Body of pancreas (tissue), 4 donors: ENCODE results near the gene FCHSD2. TPM values are rescaled to one million over a fixed set of nuclear protein-coding genes. Genes with fewer than 3 reads are reported as not detected.
"Not testable (repeated sequence)": the region's sequence is repeated elsewhere in the genome, so short reads cannot be mapped to it uniquely, and the experiment has no call there.

ENCODE experiments used
- ATAC-seq: fragments of 150-250 bp; one replicate; pipeline ENCODE4 v1.9.1; 2016
- DNase-seq, 4 donors: peaks; one replicate each; pipeline ENCODE4 v3.0.0-alpha.2; 2019
- H3K27ac ChIP-seq, 4 donors: fragments of 200-600 bp; sonication (generic); 1 replicate in 3 of 4; 2 replicates in 1 of 4; pipeline versions ENCODE4 v1.5.1 to v1.6.1; 2016 to 2019; ENCODE audit warnings: mild to moderate bottlenecking in 1 of 4, mixed read lengths in 1 of 4, moderate library complexity in 1 of 4
- H3K27me3 ChIP-seq, 2 donors: fragments of 200-600 bp; sonication (generic); one replicate each; pipeline ENCODE4 v1.6.0; 2016; ENCODE audit warnings: mild to moderate bottlenecking in 1 of 2
- H3K36me3 ChIP-seq, 2 donors: fragments of 200-600 bp; sonication (generic); replicated peaks in 1 of 2; 2 replicates each; pipeline ENCODE4 v1.5.1; 2016; ENCODE audit warnings: low read depth in 2 of 2; ENCODE audit not compliant: insufficient read depth in 1 of 2
- H3K4me1 ChIP-seq: fragments of 200-600 bp; sonication (generic); one replicate; pipeline ENCODE4 v1.6.0; 2016
- H3K4me3 ChIP-seq, 2 donors: fragments of 200-600 bp; sonication (generic); 1 replicate in 1 of 2; 2 replicates in 1 of 2; pipeline ENCODE4 v1.5.1; 2016 to 2019
- H3K9me3 ChIP-seq, 3 donors: fragments of 200-600 bp; sonication (generic); 1 replicate in 2 of 3; 2 replicates in 1 of 3; pipeline ENCODE4 v1.5.1; 2016
- CTCF ChIP-seq, 7 experiments: fragments of 450-650 bp in 4 of 7; fragments of 200-600 bp in 3 of 7; sonication (generic) in 3 of 7; IDR thresholded peaks; one replicate each; pipeline ENCODE4 v1.5.1; 2016 to 2019; ENCODE audit warnings: antibody characterized with exemption in 7 of 7
- POLR2A ChIP-seq, 3 donors: fragments of 450-650 bp; IDR thresholded peaks; one replicate each; pipeline ENCODE4 v1.6.1; 2016; ENCODE audit warnings: antibody characterized with exemption in 3 of 3, mild to moderate bottlenecking in 2 of 3
- WGBS, 2 donors: methylation state at CpG; one replicate each; pipeline ENCODE4 v1.1.5; 2017; 5-methylcytosine and 5-hydroxymethylcytosine counted together
- intact Hi-C: fragments of 100-400 bp; cut with DNase I; formaldehyde crosslinking; loops from one replicate; pipeline ENCODE4 v1.15.1; 2023
- total RNA-seq, 2 donors: library from RNA; depleted of rRNA; stranded (reverse); fragments of >200 nt; gene quantifications; one replicate each; pipeline ENCODE4 v1.1.0, GENCODE V29; 2016

The FCHSD2 gene
- total RNA-seq, 2 donors from 2014 or later = 7.3 to 8.0 TPM

- Histone ChIP-seq H3K36me3 (no peaks in the 10 kb centered on the region), H3K27me3 (no peaks in the 10 kb centered on the region), H3K27ac (no peak overlapping the region), H3K4me3 (no peak overlapping the region), H3K9me3 (no peaks in the 10 kb centered on the region), H3K4me1 (peaks cover 16% of the 10 kb centered on the region)
- DNase-seq (no peak), ATAC-seq (no peak)
- intact Hi-C loops = no loop called here
- TF ChIP-seq CTCF (IDR thresholded peaks at IDR 0.05) (no peak), POLR2A (IDR thresholded peaks at IDR 0.05) (no peak)
Measured at GRCh38 chr11:73077454-73077853, 64.7 kb downstream of the FCHSD2 start.

- Histone ChIP-seq H3K4me3 (no peak overlapping the region), H3K27ac (no peak overlapping the region), H3K4me1 (peaks cover 16% of the 10 kb centered on the region), H3K9me3 (no peaks in the 10 kb centered on the region), H3K27me3 (no peaks in the 10 kb centered on the region), H3K36me3 (no peaks in the 10 kb centered on the region)
- intact Hi-C loops = no loop called here
- DNase-seq (no peak), ATAC-seq (no peak)
- WGBS, 2 donors = 77% methylated on average over 1 of the region's 1 CpG
- TF ChIP-seq CTCF (IDR thresholded peaks at IDR 0.05) (no peak), POLR2A (IDR thresholded peaks at IDR 0.05) (no peak)
Measured at GRCh38 chr11:73074319-73074718, 67.8 kb downstream of the FCHSD2 start.

GRCh38 chr11:73072935-73073481, 69.1 kb downstream of the FCHSD2 start:
- H3K36me3 ChIP-seq = no peaks in the 10 kb centered on the region
- H3K27ac ChIP-seq = peak overlapping the region in 2 of 4 donors; percentile 45 to 47
- intact Hi-C loops = no loop called here
- peak in 1 of 3 donors; percentile 7 for TF ChIP-seq POLR2A (IDR thresholded peaks at IDR 0.05)
- no peak for TF ChIP-seq CTCF (IDR thresholded peaks at IDR 0.05)
- DNase-seq (peak in 1 of 4 donors; percentile 15), ATAC-seq (peak; percentile 40)
- peaks cover 16% of the 10 kb centered on the region for H3K4me1 ChIP-seq
- 0 to 4% methylated on average over 2 of the region's 2 CpGs for WGBS, 2 donors
- no peak overlapping the region for H3K4me3 ChIP-seq
- H3K27me3 ChIP-seq = no peaks in the 10 kb centered on the region
- no peaks in the 10 kb centered on the region for H3K9me3 ChIP-seq

GRCh38 chr11:73070653-73071052, 71.5 kb downstream of the FCHSD2 start:
- Histone ChIP-seq H3K4me3 (no peak overlapping the region), H3K27ac (no peak overlapping the region), H3K4me1 (peaks cover 16% of the 10 kb centered on the region), H3K9me3 (no peaks in the 10 kb centered on the region), H3K36me3 (no peaks in the 10 kb centered on the region), H3K27me3 (no peaks in the 10 kb centered on the region)
- 87 to 91% methylated on average over 3 of the region's 3 CpGs for WGBS, 2 donors
- no peak for DNase-seq
- ATAC-seq = no peak
- intact Hi-C loops = no loop called here
- no peak for TF ChIP-seq POLR2A (IDR thresholded peaks at IDR 0.05)
- TF ChIP-seq CTCF (IDR thresholded peaks at IDR 0.05) = no peak

GRCh38 chr11:73061857-73062424, 80.2 kb downstream of the FCHSD2 start:
- intact Hi-C loops = not testable (repeated sequence)
- WGBS, 2 donors = 86 to 89% methylated on average over 3 of the region's 3 CpGs

GRCh38 chr11:73061434-73061833, 80.7 kb downstream of the FCHSD2 start:
- ATAC-seq, H3K9me3 ChIP-seq, H3K27ac ChIP-seq, DNase-seq, H3K36me3 ChIP-seq, intact Hi-C loops, H3K27me3 ChIP-seq, H3K4me3 ChIP-seq: not testable (repeated sequence)
- 93 to 100% methylated on average over 4 to 10 of the region's 10 CpGs for WGBS, 2 donors
- peaks cover 17% of the 10 kb centered on the region for H3K4me1 ChIP-seq

More at GRCh38 chr11:73061857-73062424, 80.2 kb downstream of the FCHSD2 start:
- DNase-seq, ATAC-seq, H3K36me3 ChIP-seq, H3K27me3 ChIP-seq, H3K9me3 ChIP-seq, H3K27ac ChIP-seq, H3K4me3 ChIP-seq: not testable (repeated sequence)
- peaks cover 17% of the 10 kb centered on the region for H3K4me1 ChIP-seq
